H9 (cell line): ENCODE data around the gene OR2T10. TPM values are rescaled to one million over a fixed set of nuclear protein-coding genes. Genes with fewer than 3 reads are reported as not detected.
"Not testable (repeated sequence)": the region's sequence is repeated elsewhere in the genome, so short reads cannot be mapped to it uniquely, and the experiment has no call there.

Source experiments
- DNase-seq: peaks from one replicate; pipeline ENCODE4 v3.0.0-alpha.2; 2017
- H2AFZ ChIP-seq: one replicate; pipeline ENCODE4 v1.6.1; 2013; ENCODE audit warnings: mild to moderate bottlenecking, low read length, control low read depth, moderate library complexity
- H2AK5ac ChIP-seq: 2 replicates; pipeline ENCODE4 v1.6.1; 2013; ENCODE audit warnings: low read length, control low read depth, mixed read lengths; ENCODE audit not compliant: insufficient read length
- H2BK120ac ChIP-seq: one replicate; pipeline ENCODE4 v1.6.1; 2013; ENCODE audit warnings: low read depth, mild to moderate bottlenecking, low read length, control low read depth, inconsistent platforms; ENCODE audit not compliant: poor library complexity, severe bottlenecking
- H2BK12ac ChIP-seq: 2 replicates; pipeline ENCODE4 v1.6.1; 2013; ENCODE audit warnings: low read length, control low read depth, mixed read lengths, low read depth; ENCODE audit not compliant: insufficient read length
- H2BK15ac ChIP-seq: 2 replicates; pipeline ENCODE4 v1.6.1; 2013; ENCODE audit warnings: low read depth, low read length, control low read depth
- H2BK20ac ChIP-seq: one replicate; pipeline ENCODE4 v1.6.1; 2013; ENCODE audit warnings: low read depth, mild to moderate bottlenecking, low read length, control low read depth, inconsistent platforms; ENCODE audit not compliant: poor library complexity, severe bottlenecking
- H2BK5ac ChIP-seq: 2 replicates; pipeline ENCODE4 v1.6.1; 2013; ENCODE audit warnings: low read length, control low read depth, mixed read lengths; ENCODE audit not compliant: insufficient read length
- H3K14ac ChIP-seq: 2 replicates; pipeline ENCODE4 v1.6.1; 2013; ENCODE audit warnings: low read length, control low read depth; ENCODE audit not compliant: insufficient read depth
- H3K18ac ChIP-seq: 2 replicates; pipeline ENCODE4 v1.6.1; 2013; ENCODE audit warnings: low read depth, mild to moderate bottlenecking, mixed read lengths, low read length, control low read depth; ENCODE audit not compliant: insufficient read length
- H3K23ac ChIP-seq: 2 replicates; pipeline ENCODE4 v1.6.1; 2013; ENCODE audit warnings: low read length, control low read depth, mixed read lengths, low read depth; ENCODE audit not compliant: insufficient read length
- H3K23me2 ChIP-seq: 2 replicates; pipeline ENCODE4 v1.6.1; 2013; ENCODE audit warnings: low read depth, mild to moderate bottlenecking, mixed read lengths, low read length, control low read depth; ENCODE audit not compliant: insufficient read length, poor library complexity, severe bottlenecking
- H3K27ac ChIP-seq: 2 replicates; pipeline ENCODE4 v1.5.1; 2013; ENCODE audit warnings: low read length, control low read depth, mixed read lengths, low read depth; ENCODE audit not compliant: insufficient read length
- H3K27me3 ChIP-seq: 2 replicates; pipeline ENCODE4 v1.6.1; 2013; ENCODE audit warnings: low read length, control low read depth, inconsistent platforms; ENCODE audit not compliant: insufficient read depth
- H3K4ac ChIP-seq: 2 replicates; pipeline ENCODE4 v1.6.1; 2013; ENCODE audit warnings: low read depth, mild to moderate bottlenecking, control low read depth, inconsistent platforms, low read length, moderate library complexity
- H3K4me1 ChIP-seq: 2 replicates; pipeline ENCODE4 v1.6.1; 2013; ENCODE audit warnings: low read length, control low read depth, inconsistent platforms; ENCODE audit not compliant: insufficient read depth
- H3K4me2 ChIP-seq: 2 replicates; pipeline ENCODE4 v1.6.1; 2013; ENCODE audit warnings: low read length, control low read depth, mixed read lengths; ENCODE audit not compliant: insufficient read length, insufficient read depth
- H3K56ac ChIP-seq: 2 replicates; pipeline ENCODE4 v1.6.1; 2013; ENCODE audit warnings: low read depth, mild to moderate bottlenecking, mixed read lengths, low read length, control low read depth; ENCODE audit not compliant: insufficient read length
- H3K79me1 ChIP-seq: 2 replicates; pipeline ENCODE4 v1.6.1; 2013; ENCODE audit warnings: low read depth, mild to moderate bottlenecking, moderate library complexity, low read length, control low read depth, inconsistent platforms; ENCODE audit not compliant: insufficient read depth, poor library complexity, severe bottlenecking
- H3K79me2 ChIP-seq: 2 replicates; pipeline ENCODE4 v1.6.1; 2013; ENCODE audit warnings: low read length, control low read depth, inconsistent platforms; ENCODE audit not compliant: insufficient read depth
- H3K9ac ChIP-seq: 2 replicates; pipeline ENCODE4 v1.6.1; 2013; ENCODE audit warnings: low read length, control low read depth, mixed read lengths; ENCODE audit not compliant: insufficient read length; ENCODE audit errors: extremely low read depth
- H3K9me3 ChIP-seq: one replicate; pipeline ENCODE4 v1.6.1; 2013; ENCODE audit warnings: low read depth, low read length, inconsistent platforms; ENCODE audit not compliant: control insufficient read depth
- H3T11ph ChIP-seq: one replicate; pipeline ENCODE4 v1.6.1; 2013; ENCODE audit warnings: mild to moderate bottlenecking, low read length, control low read depth, inconsistent platforms
- H4K20me1 ChIP-seq: one replicate; pipeline ENCODE4 v1.6.1; 2013; ENCODE audit not compliant: control insufficient read depth, insufficient read length, insufficient read depth
- H4K5ac ChIP-seq: 2 replicates; pipeline ENCODE4 v1.6.1; 2013; ENCODE audit warnings: low read depth, mild to moderate bottlenecking, mixed read lengths, low read length, control low read depth; ENCODE audit not compliant: insufficient read length
- H4K8ac ChIP-seq: replicated peaks from 2 replicates; pipeline ENCODE4 v1.6.1; 2013; ENCODE audit warnings: low read length, control low read depth, mixed read lengths, low read depth; ENCODE audit not compliant: insufficient read length
- H4K91ac ChIP-seq: 2 replicates; pipeline ENCODE4 v1.6.1; 2013; ENCODE audit warnings: low read depth, mild to moderate bottlenecking, moderate library complexity, mixed read lengths, low read length, control low read depth; ENCODE audit not compliant: insufficient read length
- H3K27ac Mint-ChIP-seq, 3 experiments: 2 replicates in 2 of 3; 3 replicates in 1 of 3; pipeline ENCODE4 v1.8.0; 2020 to 2021; ENCODE audit warnings: mixed read lengths in 3 of 3, mild to moderate bottlenecking in 1 of 3, moderate library complexity in 1 of 3
- H3K27me3 Mint-ChIP-seq: 2 replicates; pipeline ENCODE4 v1.8.0; 2021; ENCODE audit warnings: low read depth, mild to moderate bottlenecking, moderate library complexity, mixed read lengths
- H3K36me3 Mint-ChIP-seq, 3 experiments: 2 replicates in 2 of 3; 3 replicates in 1 of 3; pipeline ENCODE4 v1.8.0; 2020 to 2021; ENCODE audit warnings: low read depth in 3 of 3, mixed read lengths in 3 of 3; ENCODE audit not compliant: insufficient read depth in 1 of 3
- H3K4me1 Mint-ChIP-seq, 2 experiments: 2 replicates each; pipeline ENCODE4 v1.8.0; 2020; ENCODE audit warnings: mixed read lengths in 2 of 2
- H3K4me3 Mint-ChIP-seq, 2 experiments: 2 replicates in 1 of 2; 3 replicates in 1 of 2; pipeline ENCODE4 v1.8.0; 2020 to 2021; ENCODE audit warnings: mild to moderate bottlenecking in 2 of 2, mixed read lengths in 2 of 2, moderate library complexity in 1 of 2
- H3K9me3 Mint-ChIP-seq, 2 experiments: 2 replicates in 1 of 2; 3 replicates in 1 of 2; pipeline ENCODE4 v1.8.0; 2020; ENCODE audit warnings: mild to moderate bottlenecking in 2 of 2, mixed read lengths in 2 of 2, moderate library complexity in 1 of 2
- WGBS: extraction: QIAGEN DNeasy Blood & Tissue Kit; methylation state at CpG from one replicate; pipeline ENCODE4 v1.1.7; 2013; ENCODE audit warnings: missing lambda C conversion rate, low lambda C conversion rate, mixed read lengths; ENCODE audit not compliant: insufficient read length; ENCODE audit errors: extremely low coverage; 5-methylcytosine and 5-hydroxymethylcytosine counted together
- total RNA-seq: library from RNA; stranded (reverse); gene quantifications from 2 replicates; pipeline ENCODE4 v1.2.1, GENCODE V29; 2021

OR2T10 gene
- total RNA-seq, 1 experiment from 2014 or later = not detected

DNA sequence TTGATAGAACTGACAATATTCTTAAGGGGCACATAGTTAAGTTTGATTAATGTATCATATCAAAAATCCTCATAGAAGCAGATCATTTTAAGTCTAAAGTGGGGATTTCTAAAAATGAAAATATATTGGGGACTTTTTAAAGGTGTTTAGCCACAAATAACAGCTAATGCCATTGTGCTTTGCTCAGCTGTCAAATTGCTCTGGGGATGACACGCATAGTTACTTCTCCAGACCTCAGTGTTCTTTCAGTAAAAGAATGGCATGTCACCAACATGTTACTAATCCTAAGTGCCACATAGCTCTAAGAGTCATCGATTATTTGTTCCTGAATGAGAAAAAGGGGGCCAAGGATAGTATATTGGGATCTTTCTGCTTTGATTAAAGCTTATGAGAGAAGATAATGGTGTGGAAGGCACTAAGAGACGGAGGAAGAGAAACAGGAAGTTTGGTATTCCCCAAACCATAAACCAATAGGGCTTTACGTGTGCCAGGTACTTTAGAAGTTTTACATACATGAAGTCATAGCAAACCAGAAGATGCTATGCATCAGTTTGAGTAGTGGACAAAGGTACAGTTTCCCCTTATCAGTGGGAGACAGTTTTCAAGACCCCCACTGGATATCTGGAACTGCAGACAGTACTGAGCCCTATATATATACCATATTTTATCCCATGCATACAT lies 45.6 kb upstream of the OR2T10 start:
- H3K9ac ChIP-seq, H3K79me1 ChIP-seq, H3T11ph ChIP-seq, H3K9me3 ChIP-seq, H2BK20ac ChIP-seq, H4K5ac ChIP-seq, DNase-seq, H3K27me3 Mint-ChIP-seq, H3K27ac Mint-ChIP-seq, H3K23me2 ChIP-seq, H3K4me1 Mint-ChIP-seq, H3K36me3 Mint-ChIP-seq, H2BK15ac ChIP-seq, H2BK5ac ChIP-seq, H4K8ac ChIP-seq, H3K23ac ChIP-seq, H3K14ac ChIP-seq, H3K18ac ChIP-seq, H3K4me3 Mint-ChIP-seq, H4K91ac ChIP-seq, H2AFZ ChIP-seq, H3K56ac ChIP-seq, H3K4me1 ChIP-seq, H2BK120ac ChIP-seq, H3K27me3 ChIP-seq, H3K27ac ChIP-seq, H4K20me1 ChIP-seq, H3K4me2 ChIP-seq, H2AK5ac ChIP-seq, H3K4ac ChIP-seq, H3K79me2 ChIP-seq, H2BK12ac ChIP-seq: not testable (repeated sequence)
- H3K9me3 Mint-ChIP-seq = peaks cover 8 to 22% of the 10 kb centered on the region in 2 experiments
- no CpG with 5 or more reads among the region's 4 CpGs for WGBS

DNA sequence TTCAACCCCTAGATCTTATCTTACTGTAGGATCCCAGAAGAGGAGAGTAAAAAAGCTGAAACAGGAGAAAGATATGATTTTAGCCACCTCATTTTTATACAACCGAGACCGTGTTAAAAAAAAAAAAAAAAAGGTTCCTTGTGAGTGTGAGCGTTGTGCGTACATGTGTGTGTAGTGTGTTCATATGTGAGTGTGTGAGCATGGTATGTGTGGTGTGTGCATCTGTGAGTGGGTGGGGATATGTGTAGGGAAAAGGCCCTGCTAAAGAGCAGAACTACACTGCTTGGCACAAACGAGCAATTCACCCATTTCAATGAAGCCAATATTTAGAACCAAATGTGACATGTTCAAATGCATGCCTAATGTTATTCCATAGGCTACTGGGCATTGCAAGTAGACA lies 44.1 kb upstream of the OR2T10 start:
- not testable (repeated sequence) for H3K23me2 ChIP-seq, H2AK5ac ChIP-seq, H3K27me3 ChIP-seq, H3T11ph ChIP-seq, H3K9ac ChIP-seq, H3K79me1 ChIP-seq, H3K4me1 ChIP-seq, H3K4me2 ChIP-seq, H4K5ac ChIP-seq, H3K4me3 Mint-ChIP-seq, DNase-seq, H2BK15ac ChIP-seq, H3K27ac Mint-ChIP-seq, H3K4ac ChIP-seq, H4K91ac ChIP-seq, H4K20me1 ChIP-seq, H3K36me3 Mint-ChIP-seq, H3K23ac ChIP-seq, H3K79me2 ChIP-seq, H2BK12ac ChIP-seq, H3K18ac ChIP-seq, H2BK5ac ChIP-seq, H3K14ac ChIP-seq, H3K27ac ChIP-seq, H2BK20ac ChIP-seq, H3K27me3 Mint-ChIP-seq, H4K8ac ChIP-seq, H3K9me3 ChIP-seq, H2AFZ ChIP-seq, H2BK120ac ChIP-seq, H3K56ac ChIP-seq, H3K4me1 Mint-ChIP-seq
- WGBS = no CpG with 5 or more reads among the region's 5 CpGs
- H3K9me3 Mint-ChIP-seq = peaks cover 7 to 15% of the 10 kb centered on the region in 2 experiments
